ENCODE results near the gene COX11.

COX11 gene

GRCh38 chr17:54968262-54968987 lies at the start of gene COX11, which contains the start of gene STXBP4:
TSS of gene COX11 (minus strand) at chr17:54968654. CDS start at chr17:54968646, 8 bp downstream.
TSS of gene STXBP4 (plus strand) at chr17:54968765. CDS start at chr17:54986220, 17,455 bp downstream.
- DNase-seq (ENCODE audit: low read depth) = peak; percentile 96

DNA sequence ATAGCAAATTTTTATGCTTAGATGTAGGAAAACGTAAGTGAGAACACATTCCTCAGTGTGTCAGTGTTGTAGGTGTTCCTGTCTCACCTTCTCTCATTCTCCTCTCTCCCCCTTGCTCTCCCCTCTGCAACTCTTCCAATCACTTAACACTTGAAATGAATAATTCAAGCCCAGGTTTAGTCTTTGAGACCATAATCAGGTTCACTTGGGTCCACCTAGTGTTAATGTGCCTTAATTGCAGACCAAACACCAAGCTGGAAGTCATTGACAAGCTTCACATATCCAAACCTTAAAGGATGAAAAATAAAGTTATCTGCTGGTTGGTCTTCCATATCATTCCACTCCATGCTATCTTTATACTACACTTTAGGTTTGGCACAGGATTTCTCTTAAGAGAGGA lies 37.1 kb upstream of the COX11 start:
- peak; percentile 31 for DNase-seq (ENCODE audit: low read depth)

- no peak for DNase-seq (ENCODE audit: low read depth)
Measured at GRCh38 chr17:55004484-55004883, 36.0 kb upstream of the COX11 start.

- DNase-seq (ENCODE audit: low read depth) = no peak
Measured at GRCh38 chr17:55002458-55002857, 34.0 kb upstream of the COX11 start.

DNA sequence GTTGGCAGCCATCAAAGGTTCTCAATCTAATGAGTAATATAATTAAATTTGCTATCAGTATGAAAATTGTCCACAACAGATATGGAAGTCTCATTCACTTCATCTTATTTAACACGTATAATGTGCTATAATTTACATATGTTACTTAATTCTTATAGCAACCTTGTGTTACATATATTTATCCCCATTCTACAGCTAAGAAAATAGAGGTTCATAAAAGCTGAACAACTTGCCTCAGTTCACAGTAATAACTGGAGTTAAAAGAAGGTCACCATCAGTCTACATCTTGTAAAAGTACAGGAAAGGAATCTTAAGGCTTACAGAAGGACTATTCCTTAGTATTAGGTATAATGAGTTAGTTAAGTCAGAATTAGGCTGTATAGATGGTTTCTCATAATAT lies 28.0 kb upstream of the COX11 start:
- no peak for DNase-seq (ENCODE audit: low read depth)

DNA sequence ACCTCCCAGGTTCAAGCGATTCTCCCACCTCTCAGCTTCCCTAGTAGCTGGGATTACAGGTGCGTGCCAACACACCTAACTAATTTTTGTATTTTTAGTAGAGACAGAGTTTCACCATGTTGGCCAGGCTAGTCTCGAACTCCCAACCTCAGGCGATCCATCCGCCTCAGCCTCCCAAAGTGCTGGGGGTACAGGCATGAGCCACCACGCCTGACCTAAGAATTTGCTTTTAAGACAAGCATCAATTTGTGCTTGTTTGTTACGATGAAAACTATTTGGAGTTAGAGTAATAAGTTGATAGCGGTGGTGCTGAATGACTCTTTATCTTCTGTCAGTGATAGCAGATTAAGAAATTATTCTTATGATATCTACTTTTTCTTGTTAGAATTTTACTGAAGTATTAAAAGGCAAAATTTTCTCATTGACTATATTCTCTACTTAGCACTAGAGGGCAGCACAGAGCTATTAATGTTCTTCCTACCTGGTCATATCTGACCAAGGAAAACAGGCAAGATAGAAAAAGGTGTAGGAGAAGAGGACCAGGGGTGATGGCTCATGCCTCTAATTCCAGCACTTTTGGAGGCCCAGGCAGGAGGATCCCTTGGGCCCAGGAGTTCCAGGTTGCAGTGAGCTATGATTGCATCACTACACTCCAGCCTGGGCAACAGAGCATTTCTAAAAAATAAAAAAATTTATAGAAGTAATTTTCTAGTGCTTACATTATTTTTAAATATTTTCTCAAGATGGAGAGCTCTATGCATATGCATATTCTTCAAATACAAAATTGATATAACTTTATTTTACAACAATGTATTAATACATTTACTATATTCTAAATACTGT lies 24.6 kb upstream of the COX11 start:
- DNase-seq (ENCODE audit: low read depth) = peak; percentile 56

- DNase-seq (ENCODE audit: low read depth) = no peak
Measured at GRCh38 chr17:54991567-54991966, 23.1 kb upstream of the COX11 start.

GRCh38 chr17:54990118-54990517 lies 21.7 kb upstream of the COX11 start:
- DNase-seq (ENCODE audit: low read depth) = no peak

DNA sequence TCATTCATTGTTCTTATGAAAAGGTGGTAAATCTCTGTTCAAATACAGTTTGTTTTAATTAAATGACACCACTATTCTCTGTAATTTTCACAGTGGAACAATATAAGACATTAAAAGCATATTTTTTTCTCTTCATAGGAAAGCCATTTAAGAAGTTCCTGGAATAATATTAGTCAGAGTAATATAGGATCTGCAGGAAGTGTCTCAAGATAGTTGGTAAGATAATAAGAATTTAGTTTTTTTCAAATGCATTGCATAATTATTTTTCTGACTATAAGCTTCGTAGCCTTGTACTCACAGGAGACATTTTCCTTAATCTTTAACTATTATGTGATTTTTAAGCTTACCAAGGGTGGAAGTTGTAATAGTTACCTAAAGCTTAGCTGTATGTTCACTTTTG lies 17.0 kb upstream of the COX11 start:
- DNase-seq (ENCODE audit: low read depth) = peak; percentile 57

- no peak for DNase-seq (ENCODE audit: low read depth)
Measured at GRCh38 chr17:54983260-54983659, 14.8 kb upstream of the COX11 start.

- DNase-seq (ENCODE audit: low read depth) = peak; percentile 92
Measured at GRCh38 chr17:54982399-54982798, 13.9 kb upstream of the COX11 start.

DNA sequence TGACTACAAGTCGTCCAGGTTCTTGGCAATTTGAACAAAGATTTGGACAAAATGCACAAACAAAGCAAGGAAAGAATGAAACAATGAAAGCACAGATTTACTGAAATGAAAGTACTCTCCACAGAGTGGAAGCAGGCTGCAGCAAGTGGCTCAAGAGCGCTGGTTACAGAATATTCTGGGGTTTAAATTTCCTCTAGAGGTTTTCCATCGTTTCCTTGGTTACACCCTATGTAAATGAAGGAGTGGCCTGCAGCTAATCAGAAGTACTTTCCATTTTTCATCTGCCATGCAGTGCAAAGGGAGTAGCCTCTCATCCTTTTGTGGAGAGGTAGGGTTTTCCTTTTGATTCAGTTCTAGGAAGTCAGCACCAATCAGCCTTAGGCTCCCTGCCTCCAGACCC lies 11.9 kb upstream of the COX11 start:
- no peak for DNase-seq (ENCODE audit: low read depth)

GRCh38 chr17:54979657-54980056 lies 11.2 kb upstream of the COX11 start:
- no peak for DNase-seq (ENCODE audit: low read depth)

DNA sequence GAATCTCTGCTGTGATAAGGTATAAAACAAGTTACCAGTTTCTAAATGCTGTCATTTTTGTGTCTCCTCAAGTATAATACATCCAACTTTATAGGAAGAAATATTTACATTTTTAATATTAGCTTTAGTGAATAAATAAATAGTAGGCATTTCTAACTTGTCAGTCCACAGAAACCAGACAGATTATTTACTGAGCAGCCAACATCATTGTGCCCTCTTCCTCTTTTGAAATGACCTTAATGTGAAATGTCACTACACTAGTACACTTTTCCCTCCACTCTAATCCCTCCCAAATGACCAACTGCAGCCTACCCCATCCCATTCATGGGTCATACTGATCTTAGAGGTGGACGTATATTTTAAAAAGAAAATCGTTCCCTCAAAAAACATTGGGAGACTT lies 9.3 kb upstream of the COX11 start:
- no peak for DNase-seq (ENCODE audit: low read depth)

DNA sequence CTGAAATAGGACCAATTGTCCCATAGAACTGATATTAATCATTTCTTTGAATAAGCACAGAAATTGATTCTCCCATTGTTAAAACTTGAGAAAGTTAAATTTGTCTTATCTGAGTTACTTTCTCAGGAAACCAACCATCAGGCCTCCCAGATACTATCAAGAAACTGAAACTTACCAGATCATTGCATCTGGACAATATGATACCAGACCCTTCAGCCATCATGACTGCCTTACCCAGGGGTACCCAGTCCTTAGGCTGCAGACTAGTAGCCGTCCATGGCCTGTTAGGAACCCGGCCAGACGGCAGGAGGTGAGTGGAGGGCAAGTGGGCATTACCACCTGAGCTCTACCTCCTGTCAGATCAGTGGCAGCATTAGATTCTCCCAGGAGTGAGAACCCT lies 7.9 kb upstream of the COX11 start:
- no peak for DNase-seq (ENCODE audit: low read depth)

DNA sequence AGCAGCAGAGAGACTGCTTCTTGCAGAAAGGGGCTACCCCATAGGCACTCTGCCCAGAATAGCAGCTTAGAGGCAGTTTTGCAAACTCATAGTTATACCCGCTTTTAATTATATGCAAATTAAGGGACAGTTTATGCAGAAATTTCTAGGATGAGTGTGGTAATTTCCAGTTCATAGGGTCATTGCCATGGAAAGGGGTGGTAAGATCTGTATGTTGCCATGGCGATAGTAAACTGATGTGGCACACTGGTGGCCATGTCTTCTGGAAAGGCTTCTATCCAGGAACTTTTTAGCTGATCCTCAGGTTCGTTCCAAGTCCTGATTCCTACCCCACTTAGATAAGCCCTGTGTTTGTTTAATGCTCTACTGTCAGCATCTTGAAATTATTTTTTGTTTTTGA lies 6.3 kb upstream of the COX11 start:
- no peak for DNase-seq (ENCODE audit: low read depth)

GRCh38 chr17:54972406-54973138 lies 4.1 kb upstream of the COX11 start:
- no peak for DNase-seq (ENCODE audit: low read depth)

- DNase-seq (ENCODE audit: low read depth) = no peak
Measured at GRCh38 chr17:54971901-54972300, 3.4 kb upstream of the COX11 start.

DNA sequence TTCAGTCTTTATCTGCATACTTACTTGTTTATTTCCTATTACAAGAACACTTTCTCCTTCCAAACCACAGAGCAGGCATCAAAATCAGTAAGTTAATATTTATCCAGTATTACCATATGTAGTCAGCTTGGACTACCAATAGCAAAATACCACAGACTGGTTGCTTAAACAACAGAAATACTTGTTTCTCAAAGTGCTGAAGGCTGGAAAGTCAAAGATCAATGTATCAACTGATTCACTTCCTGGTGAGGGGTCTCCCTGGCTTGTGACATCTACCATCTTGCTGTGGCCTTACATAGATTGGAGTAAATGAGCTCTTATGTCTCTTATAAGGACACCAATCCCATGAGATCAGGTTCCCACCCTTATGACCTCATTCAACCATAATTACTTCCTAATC lies 2.7 kb upstream of the COX11 start:
- no peak for DNase-seq (ENCODE audit: low read depth)

DNA sequence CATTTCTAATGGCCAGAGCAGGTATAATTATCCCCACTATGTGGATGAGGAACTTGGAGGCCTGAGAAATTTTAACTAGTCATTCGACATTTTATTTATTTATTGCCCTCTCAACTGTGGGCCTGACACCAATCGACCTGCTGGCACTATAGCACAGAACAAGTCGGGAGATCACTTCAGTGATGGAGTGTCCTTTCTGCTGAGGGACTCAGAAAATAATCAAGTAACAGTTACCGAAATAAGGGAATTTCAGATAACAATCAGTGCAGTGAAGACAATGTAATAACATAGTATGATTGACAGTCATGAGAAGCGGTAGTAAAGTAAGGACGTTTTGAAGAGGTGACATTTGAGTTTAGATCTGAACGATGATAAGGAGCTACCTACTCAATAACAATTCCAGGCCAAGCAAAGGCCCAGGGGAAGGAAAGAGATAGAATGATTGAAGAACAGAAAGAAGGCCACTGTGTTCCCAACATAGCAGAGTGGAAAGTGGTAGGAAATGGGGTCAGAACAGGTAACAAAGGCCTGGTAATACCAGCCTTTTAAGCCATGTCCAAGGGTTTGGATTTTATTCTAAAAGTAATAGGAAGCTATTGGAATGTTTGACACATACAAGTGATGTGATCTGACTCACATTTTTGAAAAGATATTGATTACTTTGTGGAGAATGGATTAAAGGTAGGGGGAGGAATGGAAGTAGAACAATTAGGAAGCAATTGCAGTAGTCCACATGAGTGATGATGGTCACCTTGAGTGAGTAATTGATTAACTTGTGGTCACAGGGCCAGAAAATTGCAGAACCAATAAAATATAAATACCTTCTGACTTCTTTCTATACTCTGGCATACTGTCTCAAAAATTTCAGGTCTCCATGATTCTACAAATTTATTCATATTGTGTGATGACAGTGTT lies 1.5 kb upstream of the COX11 start:
- no peak for DNase-seq (ENCODE audit: low read depth)

GRCh38 chr17:54968988-54969332 lies 506 bp upstream of the COX11 start:
- DNase-seq (ENCODE audit: low read depth) = peak; percentile 22

All from amniotic epithelial cell (primary cell).